Measurements from ENCODE around the gene TET3. TPM values are rescaled to one million over a fixed set of nuclear protein-coding genes. Genes with fewer than 3 reads are reported as not detected.

TET3 gene
- total RNA-seq, 2 donors from 2014 or later, result 23.5 to 26.3 TPM

- H3K9me3 ChIP-seq (ENCODE audit: control insufficient read depth, low read length), result no peaks in the 10 kb centered on the region
- 94 to 97% methylated on average over 3 to 8 of the region's 8 CpGs for WGBS, 2 experiments (ENCODE audit: insufficient coverage in 1 of 2, insufficient read length in 1 of 2)
- no peak overlapping the region for H3K4me3 ChIP-seq (ENCODE audit: low read length)
- H3K27ac ChIP-seq (ENCODE audit: low read depth, low read length), result no peak overlapping the region
- H3K27me3 ChIP-seq (ENCODE audit: control insufficient read depth, insufficient read depth, low read length, poor library complexity, severe bottlenecking), result no peaks in the 10 kb centered on the region
- DNase-seq, result no peak
- H3K4me3 Mint-ChIP-seq, result no peak overlapping the region
- TF ChIP-seq CTCF (conservative IDR thresholded peaks at IDR 0.05), result no peak
- H3K27ac Mint-ChIP-seq, result no peak overlapping the region
- H3K36me3 Mint-ChIP-seq (ENCODE audit: low read depth), result peaks cover 36% of the 10 kb centered on the region
- H3K27me3 Mint-ChIP-seq (ENCODE audit: insufficient read depth), result no peaks in the 10 kb centered on the region
- peaks cover 2% of the 10 kb centered on the region for H3K4me1 ChIP-seq (ENCODE audit: control insufficient read depth, insufficient read depth, low read length)
- peaks cover 30% of the 10 kb centered on the region for H3K36me3 ChIP-seq (ENCODE audit: control insufficient read depth, insufficient read depth, low read length)
- peaks cover 13% of the 10 kb centered on the region for H3K4me1 Mint-ChIP-seq
- no peak overlapping the region for H3K9ac ChIP-seq (ENCODE audit: extremely low read depth, low read length, poor library complexity, severe bottlenecking)
- no peaks in the 10 kb centered on the region for H3K9me3 Mint-ChIP-seq
These were observed 9.6 kb downstream of the TET3 start for GRCh38 chr2:73994178-73994831.

- peaks cover 23% of the 10 kb centered on the region for H3K4me1 Mint-ChIP-seq
- no peak overlapping the region for H3K4me3 Mint-ChIP-seq
- no peak overlapping the region for H3K4me3 ChIP-seq (ENCODE audit: low read length)
- H3K27ac Mint-ChIP-seq, result no peak overlapping the region
- H3K9me3 Mint-ChIP-seq, result no peaks in the 10 kb centered on the region
- peaks cover 16% of the 10 kb centered on the region for H3K36me3 ChIP-seq (ENCODE audit: control insufficient read depth, insufficient read depth, low read length)
- DNase-seq, result no peak
- no peak overlapping the region for H3K9ac ChIP-seq (ENCODE audit: extremely low read depth, low read length, poor library complexity, severe bottlenecking)
- H3K27me3 Mint-ChIP-seq (ENCODE audit: insufficient read depth), result no peaks in the 10 kb centered on the region
- H3K4me1 ChIP-seq (ENCODE audit: control insufficient read depth, insufficient read depth, low read length), result peaks cover 2% of the 10 kb centered on the region
- H3K36me3 Mint-ChIP-seq (ENCODE audit: low read depth), result peaks cover 21% of the 10 kb centered on the region
- 94% methylated on average over 5 of the region's 5 CpGs; no CpG with 5 or more reads in 1 of the 2 experiments for WGBS, 2 experiments (ENCODE audit: insufficient coverage in 1 of 2, insufficient read length in 1 of 2)
- H3K27me3 ChIP-seq (ENCODE audit: control insufficient read depth, insufficient read depth, low read length, poor library complexity, severe bottlenecking), result no peaks in the 10 kb centered on the region
- H3K27ac ChIP-seq (ENCODE audit: low read depth, low read length), result no peak overlapping the region
- peak; percentile 37 for TF ChIP-seq CTCF (conservative IDR thresholded peaks at IDR 0.05)
- H3K9me3 ChIP-seq (ENCODE audit: control insufficient read depth, low read length), result no peaks in the 10 kb centered on the region
These were observed 11.1 kb downstream of the TET3 start for GRCh38 chr2:73995810-73996209.

- Histone ChIP-seq H3K4me3 (ENCODE audit: low read length) (no peak overlapping the region), H3K36me3 (ENCODE audit: control insufficient read depth, insufficient read depth, low read length) (peaks cover 12% of the 10 kb centered on the region), H3K27ac (ENCODE audit: low read depth, low read length) (no peak overlapping the region), H3K27me3 (ENCODE audit: control insufficient read depth, insufficient read depth, low read length, poor library complexity, severe bottlenecking) (no peaks in the 10 kb centered on the region), H3K9me3 (ENCODE audit: control insufficient read depth, low read length) (no peaks in the 10 kb centered on the region), H3K9ac (ENCODE audit: extremely low read depth, low read length, poor library complexity, severe bottlenecking) (no peak overlapping the region), H3K4me1 (ENCODE audit: control insufficient read depth, insufficient read depth, low read length) (peaks cover 2% of the 10 kb centered on the region)
- DNase-seq, result no peak
- Mint-ChIP-seq H3K27ac (no peak overlapping the region), H3K4me1 (peaks cover 28% of the 10 kb centered on the region), H3K36me3 (ENCODE audit: low read depth) (peaks cover 10% of the 10 kb centered on the region), H3K9me3 (no peaks in the 10 kb centered on the region), H3K27me3 (ENCODE audit: insufficient read depth) (no peaks in the 10 kb centered on the region), H3K4me3 (no peak overlapping the region)
- 89 to 98% methylated on average over 6 of the region's 6 CpGs for WGBS, 2 experiments (ENCODE audit: insufficient coverage in 1 of 2, insufficient read length in 1 of 2)
- peak; percentile 48 for TF ChIP-seq CTCF (conservative IDR thresholded peaks at IDR 0.05)
These were observed 13.1 kb downstream of the TET3 start for GRCh38 chr2:73997813-73998212.
